HL-60 (cell line): ENCODE measurements around the gene TMEM35A.

Source experiments
- DNase-seq, 2 experiments: peaks; one replicate each; pipeline ENCODE4 v3.0.0-alpha.2; 2010 to 2020; ENCODE audit warnings: low read depth in 1 of 2, low spot score in 1 of 2
- H3K27ac ChIP-seq: fragments of 250-450 bp; sonication (Bioruptor Pico); replicated peaks from 2 replicates; pipeline ENCODE4 v1.5.1; 2020; ENCODE audit warnings: mild to moderate bottlenecking, moderate library complexity
- H3K27me3 ChIP-seq: fragments of 250-450 bp; sonication (Bioruptor Pico); 2 replicates; pipeline ENCODE4 v1.5.1; 2021; ENCODE audit warnings: mild to moderate bottlenecking, moderate library complexity; ENCODE audit not compliant: insufficient read depth, poor library complexity, severe bottlenecking
- H3K4me3 ChIP-seq: replicated peaks from 2 replicates; pipeline ENCODE4 v1.5.1; 2011; ENCODE audit warnings: mild to moderate bottlenecking, control low read depth, low read length; ENCODE audit not compliant: insufficient read depth
- CTCF ChIP-seq: IDR thresholded peaks from one replicate; pipeline ENCODE4 v1.5.1; 2011; ENCODE audit warnings: low read length, control low read depth, inconsistent platforms; ENCODE audit not compliant: insufficient read depth
- GABPA ChIP-seq: IDR thresholded peaks from 2 replicates; pipeline ENCODE4 v1.6.1; 2012; ENCODE audit warnings: low read depth
- POLR2AphosphoS5 ChIP-seq: IDR thresholded peaks from 2 replicates; pipeline ENCODE4 v1.6.1; 2012; ENCODE audit warnings: low read depth
- REST ChIP-seq: IDR thresholded peaks from 2 replicates; pipeline ENCODE4 v1.6.1; 2012; ENCODE audit warnings: low read depth; ENCODE audit not compliant: insufficient replicate concordance
- SPI1 ChIP-seq: IDR thresholded peaks from 2 replicates; pipeline ENCODE4 v1.6.1; 2012; ENCODE audit warnings: low read depth, mild to moderate bottlenecking, borderline replicate concordance

The TMEM35A gene

GRCh38 chrX:101080326-101081124 is 1.8 kb downstream of the TMEM35A start:
- no peak for TF ChIP-seq SPI1
- no peak for TF ChIP-seq REST
- no peak for TF ChIP-seq CTCF
- TF ChIP-seq GABPA, result no peak
- no peak for TF ChIP-seq POLR2AphosphoS5
- Histone ChIP-seq H3K4me3 (no peak overlapping the region), H3K27ac (no peak overlapping the region), H3K27me3 (no peaks in the 10 kb centered on the region)
- DNase-seq, result no peak

GRCh38 chrX:101081231-101081630 is 2.6 kb downstream of the TMEM35A start:
- Histone ChIP-seq H3K27me3 (no peaks in the 10 kb centered on the region), H3K27ac (no peak overlapping the region), H3K4me3 (no peak overlapping the region)
- no peak for TF ChIP-seq CTCF
- TF ChIP-seq SPI1, result no peak
- TF ChIP-seq GABPA, result no peak
- TF ChIP-seq REST, result no peak
- no peak for TF ChIP-seq POLR2AphosphoS5
- no peak for DNase-seq

GRCh38 chrX:101091817-101092216 is 13.1 kb downstream of the TMEM35A start:
- no peak for TF ChIP-seq POLR2AphosphoS5
- no peak for TF ChIP-seq SPI1
- no peak for TF ChIP-seq REST
- TF ChIP-seq GABPA, result no peak
- TF ChIP-seq CTCF, result no peak
- Histone ChIP-seq H3K27me3 (no peaks in the 10 kb centered on the region), H3K4me3 (no peak overlapping the region), H3K27ac (no peak overlapping the region)
- DNase-seq, result no peak
